Gastrocnemius medialis (tissue), 4 donors: ENCODE results near the gene AK2.

Experiments
- CTCF ChIP-seq, 5 experiments: fragments of 450-650 bp in 3 of 5; fragments of 200-600 bp in 2 of 5; sonication (generic) in 2 of 5; IDR thresholded peaks in 4 of 5; conservative IDR thresholded peaks in 1 of 5; 1 replicate in 4 of 5; 2 replicates in 1 of 5; pipeline ENCODE4 v1.5.1; 2016 to 2019; ENCODE audit warnings: antibody characterized with exemption in 5 of 5, mild to moderate bottlenecking in 3 of 5, moderate library complexity in 3 of 5
- POLR2A ChIP-seq, 2 donors: fragments of 450-650 bp; IDR thresholded peaks; one replicate each; pipeline ENCODE4 v1.6.1; 2017; ENCODE audit warnings: antibody characterized with exemption in 2 of 2, mild to moderate bottlenecking in 2 of 2, moderate library complexity in 2 of 2

- TF ChIP-seq CTCF (IDR thresholded peaks at IDR 0.05 in 4 of 5, conservative IDR thresholded peaks at IDR 0.05 in 1 of 5) = no peak
- no peak for TF ChIP-seq POLR2A (IDR thresholded peaks at IDR 0.05)
Observed at GRCh38 chr1:33045814-33046213, 9.1 kb upstream of the AK2 start.
